ENCODE data around the gene THBS3. TPM values are rescaled to one million over a fixed set of nuclear protein-coding genes. Genes with fewer than 3 reads are reported as not detected.
A peak's percentile ranks its signal among the peaks of the same experiment; 100 is the strongest.

THBS3 gene
- total and polyA plus RNA-seq, 2 of the 4 experiments (the other 2 are of a cell fraction): 15.1 to 30.4 TPM

- peak overlapping the region; percentile 88 for H3K9ac ChIP-seq (ENCODE audit: low read depth, low read length)
- BruUV-seq (replicated peaks): TSS peak; percentile 62
- H3K14ac ChIP-seq (replicated peaks; ENCODE audit: low read depth, low read length): peak overlapping the region; percentile 92
- H2AK5ac ChIP-seq (ENCODE audit: low read depth, low read length): peak overlapping the region; percentile 97
- peak overlapping the region; percentile 85 for H2AFZ ChIP-seq (replicated peaks; ENCODE audit: low read length, poor library complexity)
- peak overlapping the region; percentile 89 for H3K56ac ChIP-seq (ENCODE audit: extremely low read depth, insufficient read depth, low read length)
- H3K4me1 ChIP-seq (ENCODE audit: control insufficient read depth, insufficient read depth, low read length): peaks cover 17% of the 10 kb centered on the region
- dilution Hi-C loops (cut with HindIII; ENCODE audit: low sequenced_read_pairs, unreplicated experiment) (no loop called here), in situ Hi-C loops (cut with MboI; ENCODE audit: low sequenced_read_pairs) (no loop called here), intact Hi-C loops (cut with micrococcal nuclease) (loop anchor here (1.0 kb wide), 2 partner anchors 19 to 50 kb away; partner anchors contain the start of gene THBS3)
- H3K4me2 ChIP-seq (ENCODE audit: low read depth, low read length): peak overlapping the region; percentile 82
- peak overlapping the region; percentile 94 for H3K4ac ChIP-seq (ENCODE audit: low read depth, low read length)
- peak overlapping the region; percentile 70 to 91 for H4K8ac ChIP-seq (ENCODE audit: low read depth in 2 of 2, low read length in 2 of 2)
- H3K23ac ChIP-seq (ENCODE audit: low read depth, low read length): peak overlapping the region; percentile 96
- H3K27me3 ChIP-seq (ENCODE audit: control insufficient read depth, insufficient read depth, low read length): no peaks in the 10 kb centered on the region
- peak overlapping the region; percentile 81 for H2BK5ac ChIP-seq (ENCODE audit: low read depth, low read length, poor library complexity, severe bottlenecking)
- ChIA-PET POLR2A (ENCODE audit: unreplicated experiment) (no interaction called here), CTCF (interaction anchor here (1.3 to 4.8 kb wide), 3 partner anchors 20 to 32 kb away, joined by 4 to 18 read pairs (median 5); no protein-coding TSS in a partner anchor)
- H4K91ac ChIP-seq (ENCODE audit: insufficient read depth, low read depth, low read length): peak overlapping the region; percentile 85
- H2BK20ac ChIP-seq (ENCODE audit: low read depth, low read length): peak overlapping the region; percentile 5; the same call in 1 of the 2 replicates
- peaks cover 3% of the 10 kb centered on the region; the same call in 1 of the 2 replicates for H4K20me1 ChIP-seq (ENCODE audit: insufficient read depth, low read length)
- peaks cover 18 to 40% of the 10 kb centered on the region in 2 experiments for H3K79me1 ChIP-seq (ENCODE audit: low read depth in 1 of 2, low read length in 2 of 2)
- peaks cover 17% of the 10 kb centered on the region for H3K9me1 ChIP-seq (ENCODE audit: insufficient read depth, low read length)
- peak overlapping the region; percentile 97 for H2AK9ac ChIP-seq (replicated peaks; ENCODE audit: low read depth, low read length, poor library complexity)
- H3K27ac ChIP-seq (ENCODE audit: insufficient read depth, low read length): peak overlapping the region; percentile 90
- peak overlapping the region; percentile 40; the same call in 1 of the 2 replicates for H4K5ac ChIP-seq (ENCODE audit: low read depth, low read length)
- peak overlapping the region; percentile 92 for H2BK120ac ChIP-seq (ENCODE audit: low read depth, low read length)
- DNase-seq: peak; percentile 72
- no peak for TF ChIP-seq CHD1 (IDR thresholded peaks at IDR 0.05; ENCODE audit: low read depth, low read length)
- TF ChIP-seq POLR2A (IDR thresholded peaks at IDR 0.05; ENCODE audit: low read depth, low read length): no peak
- TF ChIP-seq RCOR1 (IDR thresholded peaks at IDR 0.05; ENCODE audit: insufficient replicate concordance, low read length): no peak
- no peak for TF ChIP-seq CEBPB (IDR thresholded peaks at IDR 0.05; ENCODE audit: low read depth, low read length)
- TF ChIP-seq SMC3 (IDR thresholded peaks at IDR 0.05; ENCODE audit: low read depth, low read length): peak; percentile 24
- TF ChIP-seq RAD21 (IDR thresholded peaks at IDR 0.05; ENCODE audit: low read length): peak; percentile 61
- TF ChIP-seq MAZ (IDR thresholded peaks at IDR 0.05; ENCODE audit: borderline replicate concordance, low read depth, low read length): no peak
- peak; percentile 63 for TF ChIP-seq CTCF (conservative IDR thresholded peaks at IDR 0.05; ENCODE audit: low read depth, low read length)
- TF ChIP-seq MAFK (IDR thresholded peaks at IDR 0.05; ENCODE audit: low read depth, low read length): no peak
- 0 out of 2 replicates have a peak, but pooled peaks have one; percentile 2 for TF ChIP-seq BHLHE40 (IDR thresholded peaks at IDR 0.05; ENCODE audit: low read depth, low read length)
- TF ChIP-seq ELK1 (IDR thresholded peaks at IDR 0.05; ENCODE audit: borderline replicate concordance, low read depth, low read length): no peak
- peak; percentile 21 for ATAC-seq (ENCODE audit: low read depth)
- H3K18ac ChIP-seq (ENCODE audit: low read depth, low read length): peak overlapping the region; percentile 10
- peak overlapping the region; percentile 49 for H3K4me3 ChIP-seq (ENCODE audit: insufficient read depth, low read depth, low read length)
- no peaks in the 10 kb centered on the region for H3K9me3 ChIP-seq (ENCODE audit: control insufficient read depth, insufficient read depth, low read length)
- no peaks in the 10 kb centered on the region; the same call in 1 of the 2 replicates for H3K36me3 ChIP-seq (ENCODE audit: control insufficient read depth, insufficient read depth, low read length)
- 0% methylated on average over 6 of the region's 7 CpGs; no CpG with 5 or more reads in 1 of the 2 experiments for WGBS, 2 experiments (ENCODE audit: extremely low coverage in 2 of 2, insufficient read length in 1 of 2)
- peak overlapping the region; percentile 91; the same call in 2 of the 3 replicates for H2BK15ac ChIP-seq (ENCODE audit: low read depth, low read length)
These were observed 18.7 kb upstream of the THBS3 start for GRCh38 chr1:155226188-155226909.
